ENCODE results near the gene B4GALNT1. TPM values are rescaled to one million over a fixed set of nuclear protein-coding genes. Genes with fewer than 3 reads are reported as not detected.

B4GALNT1 gene
- total and polyA plus RNA-seq, 2 of the 13 experiments (the other 11 are each of a cell fraction or from before 2014, with no cell fraction given), result 4.5 to 5.4 TPM

GRCh38 chr12:57591782-57592325 is 41.1 kb downstream of the B4GALNT1 start:
- no peak overlapping the region for H2AFZ ChIP-seq (ENCODE audit: low read length)
- H3K9me3 ChIP-seq (ENCODE audit: low read length), result no peaks in the 10 kb centered on the region
- TF ChIP-seq NR1H2 (CRISPR knock-in tag; IDR thresholded peaks at IDR 0.05; ENCODE audit: borderline replicate concordance, low read depth), result no peak
- TF ChIP-seq ZMYM2 (CRISPR knock-in tag; IDR thresholded peaks at IDR 0.05), result 0 out of 2 replicates have a peak, but pooled peaks have one; percentile 17
- TF ChIP-seq XRCC5 (optimal IDR thresholded peaks at IDR 0.05; ENCODE audit: low read length), result peak; percentile 10
- 0 out of 2 replicates have a peak, but pooled peaks have one; percentile 40 for TF ChIP-seq ZNF605 (CRISPR knock-in tag; IDR thresholded peaks at IDR 0.05)
- no peak for TF ChIP-seq SMAD3 (CRISPR knock-in tag; IDR thresholded peaks at IDR 0.05)
- 0 out of 2 replicates have a peak, but pooled peaks have one; percentile 31 for TF ChIP-seq SP4 (CRISPR knock-in tag; IDR thresholded peaks at IDR 0.05)
- TF ChIP-seq ZNF350 (CRISPR knock-in tag; IDR thresholded peaks at IDR 0.05; ENCODE audit: borderline replicate concordance, low read depth), result 0 out of 2 replicates have a peak, but pooled peaks have one; percentile 41
- ATAC-seq (peak; percentile 14; the same call in 2 of the 3 replicates), DNase-seq (ENCODE audit: low spot score) (no peak), FAIRE-seq (no peak)
- H3K27ac ChIP-seq (ENCODE audit: extremely low read length, insufficient read depth, low read length), result peak overlapping the region; percentile 42
- H3K4me2 ChIP-seq (ENCODE audit: low read depth, low read length), result peak overlapping the region; percentile 80
- H3K9ac ChIP-seq (ENCODE audit: insufficient read depth, low read depth, low read length), result peak overlapping the region; percentile 75
- BruUV-seq (replicated peaks), result no TSS peak
- peaks cover 17% of the 10 kb centered on the region for H3K79me2 ChIP-seq (ENCODE audit: insufficient read depth, low read length)
- peak overlapping the region; percentile 70 to 99 (median 92) for H3K4me3 ChIP-seq (replicated peaks in 1 of 3; ENCODE audit: insufficient read depth in 1 of 3, low read depth in 2 of 3, low read length in 3 of 3)
- ChIA-PET CTCF (ENCODE audit: low intra/inter-chr PET ratio, low total read pairs) (no interaction called here), POLR2A (interaction anchor here (1.7 to 3.9 kb wide), 6 partner anchors 11 to 72 kb away, joined by 9 to 26 read pairs (median 22); partner anchors contain the start of genes ARHGEF25, DDIT3 and DTX3)
- H3K27me3 ChIP-seq (ENCODE audit: control insufficient read depth in 1 of 2, insufficient read depth in 2 of 2, low read length in 2 of 2), result no peaks in the 10 kb centered on the region; a peak in 1 of 5 replicates
- 13% methylated on average over 10 of the region's 10 CpGs for WGBS (ENCODE audit: low lambda C conversion rate)
- in situ Hi-C loops (cut with HindIII; ENCODE audit: extremely low pct_ligation_motif_present, low pct_unique_long_range_greater_than_20kb) (no loop called here), intact Hi-C loops (cut with micrococcal nuclease; ENCODE audit: unreplicated experiment) (loop anchor here (2.0 kb wide), 1 partner anchor 41 kb away; the partner anchor contains the start of gene B4GALNT1)
- H3K4me1 ChIP-seq (ENCODE audit: insufficient read depth, low read length), result peaks cover 22% of the 10 kb centered on the region
- peaks cover 7 to 18% of the 10 kb centered on the region in 2 experiments; a peak in 3 of 5 replicates for H3K36me3 ChIP-seq (replicated peaks in 1 of 2; ENCODE audit: control insufficient read depth in 1 of 2, insufficient read depth in 2 of 2, low read length in 2 of 2)
- H4K20me1 ChIP-seq (ENCODE audit: insufficient read depth, low read length), result no peaks in the 10 kb centered on the region
